HG03354 (cell line): Measurements from ENCODE around the gene CPLANE2.
"Not testable (repeated sequence)": the region's sequence is repeated elsewhere in the genome, so short reads cannot be mapped to it uniquely, and the experiment has no call there.

Experiments used
- ATAC-seq: cut with Tn5 transposase; IDR thresholded peaks from one replicate; pipeline ENCODE4 v1.9.1; 2021; ENCODE audit warnings: mild to moderate bottlenecking; ENCODE audit not compliant: unreplicated experiment, poor library complexity, severe bottlenecking

CPLANE2 gene, protein sequence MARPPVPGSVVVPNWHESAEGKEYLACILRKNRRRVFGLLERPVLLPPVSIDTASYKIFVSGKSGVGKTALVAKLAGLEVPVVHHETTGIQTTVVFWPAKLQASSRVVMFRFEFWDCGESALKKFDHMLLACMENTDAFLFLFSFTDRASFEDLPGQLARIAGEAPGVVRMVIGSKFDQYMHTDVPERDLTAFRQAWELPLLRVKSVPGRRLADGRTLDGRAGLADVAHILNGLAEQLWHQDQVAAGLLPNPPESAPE

DNA sequence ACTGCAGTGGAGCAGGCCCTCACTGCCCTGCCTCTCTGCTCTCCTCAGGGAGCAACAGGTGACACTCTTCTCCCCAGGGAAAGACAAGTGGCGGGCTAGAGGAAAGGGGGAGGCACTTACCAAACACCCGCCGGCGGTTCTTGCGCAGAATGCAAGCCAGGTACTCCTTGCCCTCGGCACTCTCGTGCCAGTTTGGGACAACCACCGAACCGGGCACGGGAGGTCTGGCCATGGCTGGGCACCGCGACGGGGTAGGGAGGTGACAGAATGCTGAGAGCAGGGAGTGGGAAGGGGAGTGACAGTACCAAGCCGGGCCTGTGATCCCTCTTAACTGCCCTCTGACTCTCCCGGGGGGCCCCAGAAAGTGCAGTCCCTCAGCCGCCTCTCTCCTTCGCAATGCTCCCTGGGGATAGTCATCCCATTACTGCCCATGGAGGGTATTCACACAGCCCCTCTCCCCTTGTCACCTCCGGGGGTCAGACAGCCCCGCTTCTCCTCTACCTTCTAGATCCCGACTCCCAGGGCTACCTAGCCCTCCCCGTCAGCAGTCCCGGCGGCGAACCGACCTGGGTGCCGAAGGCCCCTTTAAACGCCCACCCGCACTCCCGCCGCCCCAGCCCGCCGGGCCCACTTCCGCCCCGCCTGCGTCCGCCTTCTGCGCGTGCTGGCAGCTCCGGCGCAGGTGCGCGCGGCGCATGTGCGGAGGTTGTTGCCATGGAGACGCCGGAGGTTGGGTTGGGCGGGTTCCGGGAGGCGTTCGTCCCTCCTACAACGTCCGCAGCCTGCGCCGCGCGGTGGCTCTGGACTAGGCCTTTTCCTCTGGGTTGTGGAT is at the start of gene CPLANE2:
Gene CPLANE2, minus strand, starts transcription at position 673 of the 832 bp plus-strand sequence. Its CDS starts 441 bp downstream, at position 232.
- ATAC-seq, result peak; percentile 87

DNA sequence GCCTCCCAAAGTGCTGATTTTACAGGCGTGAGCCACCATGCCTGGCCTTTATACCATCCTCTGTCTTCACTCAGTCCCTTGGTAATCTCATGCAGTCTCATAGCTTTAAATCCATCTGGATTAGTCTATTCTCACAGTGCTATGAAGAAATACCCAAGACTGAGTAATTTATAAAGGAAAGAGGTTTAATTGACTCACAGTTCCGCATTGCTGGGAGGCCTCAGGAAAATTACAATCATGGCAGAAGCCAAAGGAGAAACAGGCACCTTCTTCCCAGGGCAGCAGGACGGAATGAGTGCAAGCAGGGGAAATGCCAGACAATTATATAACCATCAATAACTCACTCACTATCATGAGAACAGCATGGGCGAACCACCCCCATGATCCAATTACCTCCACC is 49.1 kb upstream of the CPLANE2 start:
- ATAC-seq, result no peak

DNA sequence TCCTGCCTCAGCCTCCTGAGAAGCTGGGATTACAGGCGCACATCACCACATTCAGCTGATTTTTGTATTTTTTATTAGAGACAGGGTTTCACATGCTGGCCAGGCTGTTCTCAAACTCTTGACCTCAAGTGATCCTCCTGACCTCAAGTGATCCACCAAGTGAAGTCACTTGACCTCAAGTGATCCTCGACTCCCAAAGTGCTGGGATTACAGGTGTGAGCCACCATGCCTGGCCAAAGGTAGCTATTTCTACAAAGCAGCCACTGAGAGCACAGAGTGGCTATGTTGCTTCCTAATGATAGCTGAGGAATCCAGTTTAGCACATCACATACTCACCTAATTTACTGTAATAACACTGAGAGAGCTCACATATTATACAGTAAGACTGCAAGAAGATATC is 44.8 kb upstream of the CPLANE2 start:
- ATAC-seq, result no peak

DNA sequence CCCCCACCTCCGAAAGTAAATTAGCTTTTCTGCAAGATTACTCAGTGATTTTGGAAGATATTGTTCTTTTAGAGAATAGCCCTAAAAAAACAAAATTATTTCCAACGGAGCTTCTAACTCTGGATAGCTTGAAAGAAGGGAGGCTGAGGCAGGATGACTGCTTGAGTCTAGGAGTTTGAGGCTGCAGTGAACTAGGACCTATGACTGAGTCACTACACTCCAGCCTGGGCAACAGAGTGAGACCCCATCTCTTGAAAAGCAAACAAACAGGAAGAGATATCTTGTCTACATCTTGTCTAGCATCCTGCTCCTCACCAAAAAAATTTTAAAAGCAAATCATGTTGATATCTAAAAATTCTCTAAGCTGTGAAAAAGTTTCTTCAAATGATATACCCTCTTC is 42.2 kb upstream of the CPLANE2 start:
- no peak for ATAC-seq

DNA sequence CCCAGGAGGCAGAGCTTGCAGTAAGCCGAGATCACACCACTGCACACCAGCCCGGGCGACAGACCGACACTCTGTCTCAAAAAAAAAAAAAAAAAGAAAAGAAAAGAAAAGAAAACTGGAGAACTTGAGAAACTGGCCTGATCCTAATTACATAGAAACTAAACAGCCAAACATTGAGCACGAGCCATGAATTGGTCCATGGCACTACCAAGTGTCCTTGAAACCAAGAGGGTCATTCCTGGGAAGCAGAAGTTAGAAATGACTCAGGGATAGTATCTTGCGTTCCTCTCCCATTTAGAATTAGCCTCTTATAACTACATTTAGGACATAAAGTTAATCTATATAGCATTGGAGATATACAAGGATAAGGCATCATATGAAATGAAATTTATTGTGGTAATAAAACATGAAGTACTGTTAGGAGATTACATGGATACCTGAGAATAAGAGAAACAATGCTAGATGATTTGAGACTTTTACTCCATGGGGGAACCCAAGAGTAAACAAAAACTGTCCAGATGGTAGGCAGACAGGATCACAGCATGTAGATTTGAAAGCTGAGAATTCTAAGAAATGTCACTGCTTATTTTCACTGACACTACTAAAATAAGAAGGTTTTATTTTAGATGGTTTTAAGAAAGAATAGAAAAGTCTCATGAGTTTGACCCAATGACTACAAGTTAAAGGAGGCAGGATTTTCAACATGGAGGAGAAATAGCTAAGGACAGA is 39.5 kb upstream of the CPLANE2 start:
- no peak for ATAC-seq

DNA sequence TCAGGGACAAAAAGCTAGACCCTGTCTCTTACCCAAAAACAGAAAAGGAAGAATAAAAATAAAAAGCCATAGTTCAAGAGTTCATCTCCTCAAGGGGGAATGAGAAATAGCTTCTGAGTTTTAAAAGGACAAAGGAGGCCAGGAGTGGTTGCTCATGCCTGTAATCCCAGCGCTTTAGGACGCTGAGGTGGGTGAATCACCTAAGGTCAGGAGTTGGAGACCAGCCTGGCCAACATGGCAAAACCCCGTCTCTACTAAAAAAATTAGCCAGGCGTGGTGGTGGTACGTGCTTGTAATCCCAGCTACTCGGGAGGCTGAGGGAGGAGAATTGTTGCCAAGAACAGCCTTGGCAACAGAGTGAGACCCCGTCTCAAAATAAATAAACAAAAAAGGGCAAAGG is 38.6 kb upstream of the CPLANE2 start:
- no peak for ATAC-seq

DNA sequence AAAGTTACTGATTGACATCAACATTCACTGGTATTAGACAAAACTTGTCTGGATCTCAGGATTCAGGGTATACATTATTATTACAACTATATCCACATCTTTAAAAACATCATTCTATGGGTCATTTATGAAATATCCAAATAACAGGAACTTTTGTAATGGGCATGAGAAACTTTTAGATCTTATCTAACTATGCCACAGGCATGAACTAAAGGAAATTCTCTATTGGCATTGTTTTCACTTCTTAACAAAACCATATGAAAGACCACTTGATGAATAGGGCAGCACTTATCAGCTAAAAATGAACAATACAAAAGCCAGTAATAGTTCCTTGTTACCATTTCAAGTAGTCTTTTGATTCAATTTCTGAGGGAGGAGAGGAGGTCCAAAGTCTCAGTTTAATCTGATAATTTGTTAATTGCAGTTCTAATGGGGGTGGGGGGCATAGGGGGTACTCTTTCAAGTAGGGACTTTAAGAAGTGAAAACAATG is 30.8 kb upstream of the CPLANE2 start:
- no peak for ATAC-seq

DNA sequence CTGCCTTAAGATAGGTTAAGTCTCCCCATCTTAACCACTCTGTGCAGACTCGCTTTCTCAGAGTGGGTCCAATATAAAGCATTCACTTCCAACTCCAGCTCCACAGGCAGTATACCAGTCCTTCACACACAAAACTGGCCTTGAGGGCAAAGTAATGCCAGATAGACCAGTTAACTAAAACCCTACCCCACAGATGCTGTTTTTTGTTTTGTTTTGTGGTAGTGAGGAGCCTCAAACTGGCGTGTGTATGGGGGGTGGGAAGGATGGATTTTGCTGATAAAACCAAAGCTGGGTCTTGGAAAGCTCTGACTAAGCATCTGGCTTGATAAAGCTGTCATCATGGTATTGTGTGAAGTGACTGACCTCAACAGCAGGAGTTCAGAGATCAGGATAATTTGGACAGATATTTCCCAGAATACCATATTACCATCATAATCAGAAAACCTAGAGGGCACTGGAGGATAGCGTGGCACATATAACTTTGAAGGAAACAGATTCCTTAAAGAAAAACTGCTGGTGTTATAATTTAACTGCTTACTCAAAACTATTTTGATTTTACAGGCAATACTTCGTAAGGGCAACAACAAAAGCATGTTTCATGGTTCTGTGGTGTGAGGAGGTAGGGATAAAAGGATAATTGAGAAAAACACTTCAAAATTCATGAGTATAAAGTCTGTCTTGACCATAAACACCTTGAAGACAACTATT is 29.6 kb upstream of the CPLANE2 start:
- no peak for ATAC-seq

DNA sequence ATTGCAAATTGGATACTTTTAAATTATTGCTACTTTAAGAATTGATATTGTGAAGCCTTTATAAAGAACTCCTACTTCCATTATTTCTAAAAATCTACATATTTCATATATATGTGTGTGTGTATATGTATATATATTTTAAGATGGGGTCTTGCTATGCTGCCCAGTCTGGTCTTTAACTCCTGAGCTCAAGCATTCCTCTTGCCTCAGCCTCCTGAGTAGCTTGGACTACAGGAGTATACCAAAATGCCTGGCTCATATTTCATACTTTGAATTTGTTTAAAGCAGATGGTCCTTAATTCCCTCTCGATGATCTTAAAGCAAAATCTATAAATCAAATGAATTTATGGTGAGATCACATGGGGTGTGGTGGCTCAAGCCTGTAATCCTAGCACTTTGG is 25.1 kb upstream of the CPLANE2 start:
- ATAC-seq, result no peak

DNA sequence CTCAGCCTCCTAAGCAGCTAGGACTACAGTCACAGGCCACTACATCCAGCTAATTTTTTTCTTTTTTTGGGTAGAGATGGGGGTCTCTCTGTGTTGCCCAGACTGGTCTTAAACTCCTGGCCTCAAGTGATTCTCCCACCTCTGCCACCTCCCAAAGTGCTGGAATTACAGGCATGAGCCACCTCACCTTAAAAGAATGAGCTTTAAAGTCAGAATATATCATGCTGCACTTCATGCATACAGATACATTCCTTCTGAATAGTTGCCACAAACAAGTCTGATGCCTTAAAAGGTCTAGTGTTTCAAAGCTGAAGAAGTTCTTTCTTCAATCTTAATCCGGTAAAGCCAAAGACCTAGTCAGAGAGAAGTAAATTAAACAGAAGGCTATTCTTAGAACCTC is 23.8 kb upstream of the CPLANE2 start:
- ATAC-seq, result no peak

DNA sequence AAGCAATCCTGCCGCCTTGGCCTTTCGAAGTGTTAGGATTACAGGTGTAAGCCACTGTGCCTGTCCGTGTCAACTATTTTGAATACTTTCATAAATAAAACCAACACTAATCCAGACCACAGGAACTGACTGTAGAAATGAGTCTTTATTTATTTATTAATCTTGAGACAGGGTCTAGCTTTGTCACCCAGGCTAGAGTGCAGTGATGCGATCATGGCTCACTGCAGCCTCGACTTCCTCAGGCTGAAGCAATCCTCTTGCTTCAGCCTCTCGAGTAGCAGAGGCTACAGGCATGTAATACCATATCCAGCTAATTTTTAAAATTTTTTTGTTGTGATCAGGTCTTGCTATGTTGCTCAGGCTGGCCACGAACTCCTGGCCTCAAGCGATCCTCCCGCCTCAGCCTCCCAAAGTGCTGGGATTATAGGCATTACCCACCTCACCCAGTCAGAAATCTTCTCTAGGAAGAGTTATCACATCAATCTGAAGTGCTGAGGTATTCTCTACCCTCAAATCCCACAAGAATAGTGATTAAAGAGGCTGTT is 21.7 kb upstream of the CPLANE2 start:
- no peak for ATAC-seq

DNA sequence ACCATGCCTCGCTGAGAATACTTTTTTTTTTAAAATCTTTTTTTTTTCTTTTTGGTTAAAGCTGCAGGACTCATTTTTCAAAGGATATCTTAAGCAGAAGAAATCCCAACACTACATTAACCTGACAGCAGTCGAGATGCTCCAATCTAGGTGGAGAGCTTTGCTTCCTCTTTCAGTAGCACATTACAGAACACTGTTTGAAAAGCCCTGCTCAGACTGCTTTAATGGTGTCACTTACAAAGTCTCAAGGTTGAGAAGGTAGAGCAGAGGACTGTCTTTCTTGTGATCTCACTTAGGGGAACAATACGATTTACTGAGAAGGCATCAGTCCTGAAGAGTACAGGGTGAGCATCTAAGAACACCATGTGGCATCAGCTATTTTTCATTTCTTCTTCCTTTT is 21.0 kb upstream of the CPLANE2 start:
- no peak for ATAC-seq

DNA sequence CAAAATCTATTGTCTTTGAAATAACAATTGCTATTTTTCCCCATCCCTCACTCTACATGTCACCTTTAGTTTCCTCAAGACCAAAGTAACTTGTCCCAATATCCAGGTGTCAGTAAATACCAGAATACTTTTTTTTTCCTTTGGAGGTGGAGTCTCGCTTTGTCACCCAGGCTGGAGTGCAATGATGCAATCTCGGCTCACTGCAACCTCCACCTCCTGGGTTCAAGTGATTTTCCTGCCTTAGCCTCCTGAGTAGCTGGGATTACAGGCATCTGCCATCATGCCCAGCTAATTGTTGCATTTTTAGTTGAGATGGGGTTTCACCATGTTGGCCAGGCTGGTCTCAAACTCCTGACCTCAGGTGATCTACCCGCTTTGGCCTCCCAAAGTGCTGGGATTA is 20.6 kb upstream of the CPLANE2 start:
- not testable (repeated sequence) for ATAC-seq

DNA sequence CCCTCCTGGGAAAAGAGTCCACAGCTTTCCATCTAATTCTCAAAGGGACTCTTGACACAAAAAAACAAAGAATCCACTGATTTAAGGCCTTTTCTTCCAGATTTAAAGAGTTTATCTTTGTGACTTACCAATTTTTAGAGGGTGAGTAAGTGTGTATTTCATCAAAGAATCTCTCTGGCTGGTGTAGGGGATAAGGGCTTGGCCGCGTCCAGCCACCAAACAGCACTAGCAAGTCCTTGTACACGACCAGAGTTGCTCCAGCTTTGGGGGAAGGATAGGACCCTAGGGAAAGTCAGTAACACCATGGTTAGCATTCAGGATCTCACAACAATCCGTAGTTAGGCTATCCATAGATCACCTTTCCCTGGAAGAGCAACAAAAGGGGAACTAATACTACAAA is 19.5 kb upstream of the CPLANE2 start:
- no peak for ATAC-seq

DNA sequence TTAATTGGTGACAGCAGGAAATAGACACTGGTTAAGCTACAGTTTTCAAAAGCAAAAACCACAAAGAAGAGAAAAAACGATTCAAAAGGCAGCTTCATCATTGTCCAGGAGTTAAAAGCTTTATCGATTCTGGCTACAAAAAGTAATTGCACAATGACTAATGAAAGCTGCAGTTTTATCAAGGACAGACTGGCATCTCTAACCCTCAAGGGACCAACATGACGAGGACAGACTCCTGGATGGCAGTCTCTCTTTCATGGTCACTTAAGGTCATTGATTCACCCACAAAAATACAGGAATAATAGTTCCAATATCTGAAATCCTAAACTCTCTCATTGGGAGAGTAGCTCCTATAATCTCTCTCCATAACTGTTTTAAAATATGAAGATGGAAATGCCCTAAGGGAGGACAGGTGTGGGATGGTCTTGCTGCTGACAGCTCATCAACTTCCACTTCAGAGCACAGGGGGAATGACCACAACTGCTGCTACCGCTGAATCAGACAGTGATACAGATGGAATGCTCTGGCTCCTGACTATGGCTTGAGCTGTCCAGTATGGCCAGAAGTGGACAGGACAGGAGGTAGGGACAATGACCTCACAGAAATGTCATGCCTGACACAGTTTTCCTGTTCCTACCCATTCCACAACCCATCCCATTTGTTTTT is 17.4 kb upstream of the CPLANE2 start:
- no peak for ATAC-seq

DNA sequence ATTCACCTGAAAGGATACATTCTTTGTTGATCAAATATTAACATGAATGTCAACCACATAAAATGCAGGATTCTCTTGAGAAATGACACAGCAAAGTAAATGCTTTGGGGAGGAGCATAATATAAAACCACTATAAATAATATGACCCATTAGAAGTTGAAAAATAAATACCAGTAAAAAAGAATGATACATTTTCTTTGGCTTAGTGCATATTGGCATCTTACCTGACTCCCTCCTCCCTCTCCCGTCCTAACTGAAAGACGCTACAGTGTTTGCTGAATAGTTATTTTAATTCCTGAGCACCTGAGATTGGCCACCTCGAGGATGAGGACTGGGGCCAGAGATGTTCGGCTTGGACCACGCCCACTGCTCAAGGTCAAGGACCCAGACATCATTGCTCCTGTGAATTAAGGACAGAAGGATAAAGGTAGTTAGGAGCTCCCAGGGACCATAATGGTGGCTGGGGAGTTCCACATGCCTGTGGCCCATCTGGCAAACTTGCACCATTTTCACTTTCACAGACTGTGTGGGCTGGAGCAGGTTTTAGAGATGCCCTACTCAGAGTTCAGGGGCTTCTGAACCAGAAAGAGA is 16.4 kb upstream of the CPLANE2 start:
- no peak for ATAC-seq

DNA sequence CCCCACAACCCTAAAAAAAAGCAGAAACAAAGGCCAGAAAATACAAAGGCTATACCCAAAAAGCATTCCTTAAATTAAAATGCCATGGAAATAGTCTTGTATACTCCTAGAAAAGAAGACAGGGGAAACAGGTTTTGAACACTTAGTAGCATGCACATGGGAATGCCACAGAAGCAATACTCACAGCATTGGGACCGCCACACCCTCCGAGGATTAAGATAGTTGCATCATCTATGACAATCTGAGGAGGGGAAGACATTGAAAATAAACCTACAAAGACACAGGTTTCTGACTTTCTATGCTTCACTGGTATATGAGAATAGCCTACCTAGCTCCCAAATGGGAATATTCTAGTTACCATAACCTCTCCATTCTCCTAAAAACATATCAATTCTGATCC is 15.9 kb upstream of the CPLANE2 start:
- no peak for ATAC-seq

DNA sequence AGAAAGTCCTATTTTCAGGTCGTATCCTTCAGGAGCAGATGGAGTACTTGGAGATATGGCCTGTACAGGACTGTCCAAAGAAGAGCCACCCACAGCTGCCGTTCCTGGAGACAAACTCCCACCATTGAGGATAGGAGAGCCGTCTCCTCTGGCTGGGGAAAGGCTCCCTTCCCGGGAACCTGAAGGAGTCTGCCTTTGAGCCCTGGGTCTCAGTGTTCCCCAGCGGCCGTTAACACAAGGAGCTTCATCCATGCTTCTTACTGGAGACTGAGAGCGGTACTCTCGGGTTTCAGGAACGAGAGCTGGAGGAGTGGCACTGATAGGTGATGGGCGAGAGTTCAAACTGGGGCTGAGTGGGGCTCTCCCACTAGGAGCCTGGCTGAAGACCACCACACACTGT is 14.4 kb upstream of the CPLANE2 start:
- no peak for ATAC-seq
